IMR-90 (cell line): ENCODE data around the gene ABHD2.

Experiments used
- BHLHE40 ChIP-seq: fragments of 150-350 bp; IDR thresholded peaks from 2 replicates; pipeline ENCODE4 v1.6.1; 2016; ENCODE audit warnings: mild to moderate bottlenecking, low read depth, low read length
- CEBPB ChIP-seq: IDR thresholded peaks from 2 replicates; pipeline ENCODE4 v1.6.1; 2012; ENCODE audit warnings: low read depth, low read length, improper control_type of control experiment
- CTCF ChIP-seq: conservative IDR thresholded peaks from 2 replicates; pipeline ENCODE4 v1.5.1; 2012; ENCODE audit warnings: mild to moderate bottlenecking, low read depth, low read length, improper control_type of control experiment
- ELK1 ChIP-seq: fragments of 150-350 bp; IDR thresholded peaks from 2 replicates; pipeline ENCODE4 v1.6.1; 2016; ENCODE audit warnings: low read depth, mild to moderate bottlenecking, low read length, moderate library complexity, borderline replicate concordance
- FOS ChIP-seq: fragments of 150-350 bp; IDR thresholded peaks from 2 replicates; pipeline ENCODE4 v1.6.1; 2016; ENCODE audit warnings: low read depth, low read length
- MAFK ChIP-seq: IDR thresholded peaks from 2 replicates; pipeline ENCODE4 v1.6.1; 2012; ENCODE audit warnings: low read depth, low read length, improper control_type of control experiment
- MXI1 ChIP-seq: IDR thresholded peaks from 2 replicates; pipeline ENCODE4 v1.6.1; 2012; ENCODE audit warnings: low read depth, mild to moderate bottlenecking, low read length, moderate library complexity, borderline replicate concordance
- POLR2A ChIP-seq: IDR thresholded peaks from 2 replicates; pipeline ENCODE4 v1.6.1; 2012; ENCODE audit warnings: mild to moderate bottlenecking, low read depth, low read length
- RAD21 ChIP-seq: IDR thresholded peaks from 2 replicates; pipeline ENCODE4 v1.6.1; 2012; ENCODE audit warnings: low read length, improper control_type of control experiment
- RCOR1 ChIP-seq: IDR thresholded peaks from 2 replicates; pipeline ENCODE4 v1.6.1; 2012; ENCODE audit warnings: mild to moderate bottlenecking, low read length, improper control_type of control experiment; ENCODE audit not compliant: insufficient replicate concordance
- RFX5 ChIP-seq: IDR thresholded peaks from 2 replicates; pipeline ENCODE4 v1.8.0; 2012; ENCODE audit warnings: low read depth, mild to moderate bottlenecking, low read length, moderate library complexity
- SMC3 ChIP-seq: fragments of 150-350 bp; IDR thresholded peaks from 2 replicates; pipeline ENCODE4 v1.6.1; 2016; ENCODE audit warnings: low read depth, mild to moderate bottlenecking, antibody characterized with exemption, low read length, moderate library complexity
- TF ChIP-seq, protein P1 (sequence below): fragments of 150-350 bp; IDR thresholded peaks from 2 replicates; pipeline ENCODE4 v1.6.1; 2017; ENCODE audit warnings: mild to moderate bottlenecking, antibody characterized with exemption, low read length, low read depth

- TF ChIP-seq CTCF, result no peak
- TF ChIP-seq, protein P1, sequence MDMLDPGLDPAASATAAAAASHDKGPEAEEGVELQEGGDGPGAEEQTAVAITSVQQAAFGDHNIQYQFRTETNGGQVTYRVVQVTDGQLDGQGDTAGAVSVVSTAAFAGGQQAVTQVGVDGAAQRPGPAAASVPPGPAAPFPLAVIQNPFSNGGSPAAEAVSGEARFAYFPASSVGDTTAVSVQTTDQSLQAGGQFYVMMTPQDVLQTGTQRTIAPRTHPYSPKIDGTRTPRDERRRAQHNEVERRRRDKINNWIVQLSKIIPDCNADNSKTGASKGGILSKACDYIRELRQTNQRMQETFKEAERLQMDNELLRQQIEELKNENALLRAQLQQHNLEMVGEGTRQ, result no peak
- no peak for TF ChIP-seq CEBPB
- TF ChIP-seq POLR2A, result no peak
- TF ChIP-seq MXI1, result no peak
- TF ChIP-seq RFX5, result no peak
- no peak for TF ChIP-seq RCOR1
- TF ChIP-seq SMC3, result no peak
- TF ChIP-seq MAFK, result no peak
- TF ChIP-seq ELK1, result no peak
- TF ChIP-seq FOS, result no peak
- no peak for TF ChIP-seq BHLHE40
- no peak for TF ChIP-seq RAD21
Measured at GRCh38 chr15:89197503-89197971, 109.3 kb downstream of the ABHD2 start.
